ENCODE data around the gene INSL3.

GRCh38 chr19:17778251-17778967, 42.9 kb downstream of the INSL3 start:
- no peak for TF ChIP-seq POLR2AphosphoS5 (IDR thresholded peaks at IDR 0.05)
- TF ChIP-seq CTCF (IDR thresholded peaks at IDR 0.05) = no peak
